Astrocyte (in vitro differentiated cells and primary cell): ENCODE data around the gene ZNRF1.

Source experiments
- CTCF ChIP-seq: IDR thresholded peaks from 2 replicates; pipeline ENCODE4 v1.5.1; 2011; ENCODE audit warnings: low read depth, mild to moderate bottlenecking, inconsistent platforms, low read length, moderate library complexity; ENCODE audit not compliant: insufficient read depth
- EZH2 ChIP-seq: IDR thresholded peaks from 2 replicates; pipeline ENCODE4 v1.6.1; 2012; ENCODE audit warnings: mild to moderate bottlenecking, low read length, inconsistent platforms; ENCODE audit not compliant: insufficient read depth

GRCh38 chr16:75138233-75138632 is 139.4 kb downstream of the ZNRF1 start:
- no peak for TF ChIP-seq CTCF
- TF ChIP-seq EZH2: no peak
